ENCODE data around the gene BABAM1. TPM values are rescaled to one million over a fixed set of nuclear protein-coding genes. Genes with fewer than 3 reads are reported as not detected.
A peak's percentile ranks its signal among the peaks of the same experiment; 100 is the strongest.

Gene BABAM1
- total RNA-seq, 6 donors from 2014 or later, result 45.1 to 95.3 (median 82.3) TPM

- no peak overlapping the region for H3K27ac ChIP-seq
- ATAC-seq (ENCODE audit: low FRiP score in 2 of 2) (no peak), DNase-seq (no peak)
- peaks cover 17 to 26% (median 18%) of the 10 kb centered on the region in 4 donors for H3K4me1 ChIP-seq
- H3K4me3 ChIP-seq, result no peak overlapping the region
- WGBS, 2 donors, result 86 to 92% methylated on average over 18 of the region's 18 CpGs
- H3K9me3 ChIP-seq, result no peaks in the 10 kb centered on the region
- no peaks in the 10 kb centered on the region for H3K36me3 ChIP-seq
- no peak for TF ChIP-seq CTCF (IDR thresholded peaks at IDR 0.05)
- no peak for TF ChIP-seq POLR2AphosphoS5 (IDR thresholded peaks at IDR 0.05)
- no peak for TF ChIP-seq POLR2A (IDR thresholded peaks at IDR 0.05)
- no peak for TF ChIP-seq EP300 (IDR thresholded peaks at IDR 0.05)
- H3K27me3 ChIP-seq, result peaks cover 0 to 17% (median 5%) of the 10 kb centered on the region in 4 donors
These were observed 18.3 kb downstream of the BABAM1 start for GRCh38 chr19:17285415-17286135.

GRCh38 chr19:17286263-17286662 is 19.0 kb downstream of the BABAM1 start:
- WGBS, 2 donors, result 95 to 98% methylated on average over 11 of the region's 11 CpGs

GRCh38 chr19:17286752-17287151 is 19.5 kb downstream of the BABAM1 start:
- 90% methylated on average over 9 of the region's 9 CpGs for WGBS, 2 donors
- H3K9me3 ChIP-seq, result no peaks in the 10 kb centered on the region
- H3K27ac ChIP-seq, result no peak overlapping the region
- H3K27me3 ChIP-seq, result peaks cover 0 to 8% (median 4%) of the 10 kb centered on the region in 4 donors
- DNase-seq, result no peak
- ATAC-seq (ENCODE audit: low FRiP score in 2 of 2), result no peak
- no peak overlapping the region for H3K4me3 ChIP-seq
- no peaks in the 10 kb centered on the region for H3K36me3 ChIP-seq
- H3K4me1 ChIP-seq, result peaks cover 11 to 18% (median 13%) of the 10 kb centered on the region in 4 donors
- TF ChIP-seq EP300 (IDR thresholded peaks at IDR 0.05) (no peak), CTCF (IDR thresholded peaks at IDR 0.05) (no peak), POLR2A (IDR thresholded peaks at IDR 0.05) (no peak), POLR2AphosphoS5 (IDR thresholded peaks at IDR 0.05) (no peak)

More at GRCh38 chr19:17286263-17286662, 19.0 kb downstream of the BABAM1 start:
- no peak overlapping the region for H3K27ac ChIP-seq
- peaks cover 0 to 13% (median 5%) of the 10 kb centered on the region in 4 donors for H3K27me3 ChIP-seq
- H3K4me1 ChIP-seq, result peaks cover 16 to 23% (median 17%) of the 10 kb centered on the region in 4 donors
- H3K4me3 ChIP-seq, result no peak overlapping the region
- no peak for ATAC-seq (ENCODE audit: low FRiP score in 2 of 2)
- no peaks in the 10 kb centered on the region for H3K9me3 ChIP-seq
- H3K36me3 ChIP-seq, result no peaks in the 10 kb centered on the region
- TF ChIP-seq CTCF (IDR thresholded peaks at IDR 0.05) (no peak), EP300 (IDR thresholded peaks at IDR 0.05) (no peak), POLR2AphosphoS5 (IDR thresholded peaks at IDR 0.05) (no peak), POLR2A (IDR thresholded peaks at IDR 0.05) (no peak)
- DNase-seq, result peak in 1 of 2 donors; percentile 54

GRCh38 chr19:17289489-17289888 is 22.2 kb downstream of the BABAM1 start:
- no peaks in the 10 kb centered on the region for H3K27me3 ChIP-seq
- H3K9me3 ChIP-seq, result no peaks in the 10 kb centered on the region
- DNase-seq (peak; percentile 75 to 78), ATAC-seq (ENCODE audit: low FRiP score in 2 of 2) (no peak)
- TF ChIP-seq EP300 (IDR thresholded peaks at IDR 0.05) (no peak), CTCF (IDR thresholded peaks at IDR 0.05) (peak in 2 of 6 experiments; percentile 19 to 21)
- H3K4me1 ChIP-seq, result peaks cover 4 to 24% (median 12%) of the 10 kb centered on the region in 4 donors
- H3K4me3 ChIP-seq, result no peak overlapping the region
- no peaks in the 10 kb centered on the region for H3K36me3 ChIP-seq
- H3K27ac ChIP-seq, result no peak overlapping the region
- 12 to 24% methylated on average over 17 to 21 of the region's 22 CpGs for WGBS, 2 donors

All from upper lobe of left lung (tissue), 6 donors.